Cerebellar cortex (tissue), 1 donor: ENCODE data around the gene FRMD4A.

Experiments used
- DNase-seq: peaks from one replicate; pipeline ENCODE4 v3.0.0-alpha.2; 2015; ENCODE audit warnings: low spot score

Gene FRMD4A

GRCh38 chr10:14017467-14017866 is 313.3 kb downstream of the FRMD4A start:
- no peak for DNase-seq

- DNase-seq = no peak
These were observed 313.8 kb downstream of the FRMD4A start for GRCh38 chr10:14016931-14017333.

- no peak for DNase-seq
These were observed 314.6 kb downstream of the FRMD4A start for GRCh38 chr10:14016011-14016536.

GRCh38 chr10:14014423-14014822 is 316.3 kb downstream of the FRMD4A start:
- no peak for DNase-seq

GRCh38 chr10:14010769-14011574 is 319.8 kb downstream of the FRMD4A start:
- no peak for DNase-seq

- no peak for DNase-seq
These were observed 320.6 kb downstream of the FRMD4A start for GRCh38 chr10:14010101-14010558.

GRCh38 chr10:14009371-14010100 is 321.2 kb downstream of the FRMD4A start:
- DNase-seq = no peak

GRCh38 chr10:14008740-14009080 is 322.0 kb downstream of the FRMD4A start:
- DNase-seq = no peak

- DNase-seq = no peak
These were observed 326.2 kb downstream of the FRMD4A start for GRCh38 chr10:14004536-14004935.

GRCh38 chr10:14003517-14004184 is 327.1 kb downstream of the FRMD4A start:
- no peak for DNase-seq

GRCh38 chr10:14001298-14002040 is 329.3 kb downstream of the FRMD4A start:
- DNase-seq = no peak

GRCh38 chr10:13998163-13998835 is 332.4 kb downstream of the FRMD4A start:
- DNase-seq = no peak

GRCh38 chr10:13997650-13998049 is 333.1 kb downstream of the FRMD4A start:
- no peak for DNase-seq

GRCh38 chr10:13994932-13995331 is 335.8 kb downstream of the FRMD4A start:
- no peak for DNase-seq

- no peak for DNase-seq
These were observed 337.0 kb downstream of the FRMD4A start for GRCh38 chr10:13993673-13994089.

- DNase-seq = no peak
These were observed 337.6 kb downstream of the FRMD4A start for GRCh38 chr10:13993169-13993568.

GRCh38 chr10:13991353-13991752 is 339.4 kb downstream of the FRMD4A start:
- DNase-seq = peak; percentile 82

- DNase-seq = peak; percentile 39
These were observed 339.8 kb downstream of the FRMD4A start for GRCh38 chr10:13990946-13991345.

- peak; percentile 28 for DNase-seq
These were observed 340.3 kb downstream of the FRMD4A start for GRCh38 chr10:13990392-13990805.

- no peak for DNase-seq
These were observed 341.1 kb downstream of the FRMD4A start for GRCh38 chr10:13989616-13990015.

GRCh38 chr10:13987446-13987845 is 343.3 kb downstream of the FRMD4A start:
- no peak for DNase-seq
